Heart left ventricle (tissue), 16 donors: Measurements from ENCODE around the gene SPATC1L. TPM values are rescaled to one million over a fixed set of nuclear protein-coding genes. Genes with fewer than 3 reads are reported as not detected.

ENCODE experiments used
- ATAC-seq, 4 donors: fragments of 200-7000 bp; cut with Tn5 transposase; one replicate each; pipeline ENCODE4 v1.9.1; 2020 to 2022; ENCODE audit warnings: moderate library complexity in 4 of 4, mild to moderate bottlenecking in 3 of 4, moderate number of reproducible peaks in 1 of 4
- DNase-seq, 5 donors: peaks; one replicate each; pipeline ENCODE4 v3.0.0-alpha.2; 2020
- H3K27ac ChIP-seq, 12 donors: fragments of 200-600 bp; sonication (generic) in 4 of 12; one replicate each; pipeline versions ENCODE4 v1.5.0 to v1.8.0; 2016 to 2022; ENCODE audit warnings: mild to moderate bottlenecking in 2 of 12
- H3K27me3 ChIP-seq, 9 donors: fragments of 200-600 bp; sonication (generic) in 2 of 9; one replicate each; pipeline versions ENCODE4 v1.5.1 to v1.8.0; 2016 to 2022; ENCODE audit warnings: mild to moderate bottlenecking in 3 of 9
- H3K36me3 ChIP-seq, 9 donors: fragments of 200-600 bp; sonication (generic) in 2 of 9; one replicate each; pipeline versions ENCODE4 v1.5.0 to v1.8.0; 2018 to 2022; ENCODE audit warnings: mild to moderate bottlenecking in 2 of 9
- H3K4me1 ChIP-seq, 12 donors: fragments of 200-600 bp; sonication (generic) in 4 of 12; one replicate each; pipeline versions ENCODE4 v1.5.0 to v1.8.0; 2016 to 2022; ENCODE audit warnings: mild to moderate bottlenecking in 3 of 12
- H3K4me3 ChIP-seq, 12 donors: fragments of 200-600 bp; sonication (generic) in 4 of 12; one replicate each; pipeline versions ENCODE4 v1.5.0 to v1.8.0; 2017 to 2022; ENCODE audit warnings: mild to moderate bottlenecking in 9 of 12, moderate library complexity in 4 of 12
- H3K9me3 ChIP-seq, 12 donors: fragments of 200-600 bp; sonication (generic) in 4 of 12; one replicate each; pipeline versions ENCODE4 v1.5.0 to v1.8.0; 2016 to 2022; ENCODE audit warnings: mild to moderate bottlenecking in 1 of 12
- POLR2A ChIP-seq, 2 donors: fragments of 450-650 bp; IDR thresholded peaks; one replicate each; pipeline ENCODE4 v1.6.1; 2017; ENCODE audit warnings: antibody characterized with exemption in 2 of 2, mild to moderate bottlenecking in 2 of 2, moderate library complexity in 2 of 2
- WGBS, 4 donors: extraction: QIAGEN DNeasy Blood & Tissue Kit in 2 of 4; methylation state at CpG; one replicate each; pipeline versions ENCODE4 v1.1.5 to v1.1.7; 2013 to 2018; 5-methylcytosine and 5-hydroxymethylcytosine counted together
- intact Hi-C, 10 donors: fragments of 100-400 bp; cut with DNase I; formaldehyde crosslinking; loops; one replicate each; pipeline versions ENCODE4 v1.11.1 to v1.14.2; 2022
- polyA plus RNA-seq, 2 donors: library from polyadenylated mRNA; stranded (reverse); fragments of 200-250 nt; gene quantifications; one replicate each; pipeline ENCODE4 v1.2.3, GENCODE V29; 2013
- total RNA-seq, 9 donors: library from RNA; depleted of rRNA in 2 of 9; stranded (reverse); fragments of >200 nt in 2 of 9; fragmentation: NEBNext Ultra II Directional in 3 of 9; extraction: Animal tissue kit (Norgen Biotek cat#: 25700) in 3 of 9; gene quantifications; one replicate each; pipeline versions ENCODE4 v1.1.0 to v1.2.4, GENCODE V29; 2016 to 2023
- TF ChIP-seq, protein P1 (sequence below), 12 donors: fragments of 200-600 bp; sonication (generic) in 4 of 12; IDR thresholded peaks; one replicate each; pipeline versions ENCODE4 v1.5.0 to v1.8.0; 2018 to 2022; ENCODE audit warnings: antibody characterized with exemption in 12 of 12, mild to moderate bottlenecking in 5 of 12
- donor health status: ischemic (EF 13 %, LVEDD 7.1; RV severe dilation, severe dysfunction).
- donor health status: healthy with polysubstance abuse.
- donor health status: DM: no; HTN: yes; CAD: no.
- donor health status: DM: no; HTN: no; CAD: no.
- donor health status: ischemic (EF 25% LVEDD 6.9; RV normal size, moderate dysfunction).
- donor health status: ischemic (EF 25% LVEDD 5.7; RV mildly dilated, moderate dysfunction).
- donor health status: healthy.
- donor health status: DM: yes; HTN: yes; CAD: no.
- donor health status: ischemic (EF 35%, LVEDD 5.7; RV mildly dilated, moderate dysfunction).
- donor health status: nonischemic (EF 11% LVEDD 7.7; RV severe dilation, severe dysfunction).
- donor health status: DM: yes; HTN: yes; CAD: no.
- donor health status: PGD.
- donor health status: ischemic (EF 29% LVEDD 5.4; RV normal size, mild dysfunction).
- donor health status: nonischemic (EF 23%, LVEDD 6.1; RV moderate dilation, normal function).

Gene SPATC1L
- total and polyA plus RNA-seq, 11 donors, result 4.9 to 16.8 (median 10.6) TPM

DNA sequence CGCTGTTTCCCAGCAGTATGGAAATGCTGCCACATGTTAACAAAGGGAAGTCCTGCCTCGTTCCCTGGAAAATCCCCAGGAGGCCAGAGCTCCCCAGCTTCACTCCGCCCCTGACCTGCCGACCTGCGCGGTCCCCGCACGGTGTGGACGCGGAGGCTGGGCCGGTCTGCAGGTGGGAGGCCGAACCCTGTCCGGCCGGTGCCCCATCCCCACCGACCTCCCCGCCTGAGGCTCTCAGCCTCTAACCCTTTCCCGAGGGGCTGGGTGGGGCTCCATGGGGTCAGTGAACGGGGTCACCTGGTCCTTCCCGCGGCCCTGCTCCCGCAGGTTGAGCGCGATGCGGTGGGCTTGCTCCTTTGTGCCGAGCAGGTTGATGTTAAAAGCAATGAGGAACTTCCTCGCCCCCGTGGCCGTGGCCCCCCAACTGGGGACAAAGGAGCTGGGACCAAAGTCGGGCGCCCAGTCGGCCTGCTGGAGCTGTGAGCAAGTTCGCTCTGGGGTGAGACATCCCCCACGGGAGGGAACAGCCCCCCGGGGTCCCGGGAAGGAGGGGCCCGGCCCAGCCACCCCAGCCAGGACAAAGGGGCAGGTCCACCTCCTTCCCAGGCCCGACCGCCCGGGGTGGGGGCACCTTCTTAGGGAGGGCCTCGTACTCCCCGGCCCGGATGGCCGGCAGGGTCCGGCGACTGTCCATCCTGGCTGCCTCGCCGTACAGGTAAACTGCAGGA is 32.8 kb downstream of the SPATC1L start:
- intact Hi-C loops, result loop anchor here in 3 of 10 donors (5.0 to 10.0 kb wide), 3 partner anchors 73 to 93 kb away; partner anchors contain the start of gene LSS (in 2 of the 3)
- Histone ChIP-seq H3K36me3 (no peaks in the 10 kb centered on the region), H3K27me3 (no peaks in the 10 kb centered on the region), H3K27ac (no peak overlapping the region), H3K4me1 (peaks cover 3 to 15% (median 10%) of the 10 kb centered on the region in 12 donors), H3K4me3 (no peak overlapping the region), H3K9me3 (no peaks in the 10 kb centered on the region)
- no peak for ATAC-seq
- peak; percentile 6 to 65 (median 20) for DNase-seq
- TF ChIP-seq, protein P1, sequence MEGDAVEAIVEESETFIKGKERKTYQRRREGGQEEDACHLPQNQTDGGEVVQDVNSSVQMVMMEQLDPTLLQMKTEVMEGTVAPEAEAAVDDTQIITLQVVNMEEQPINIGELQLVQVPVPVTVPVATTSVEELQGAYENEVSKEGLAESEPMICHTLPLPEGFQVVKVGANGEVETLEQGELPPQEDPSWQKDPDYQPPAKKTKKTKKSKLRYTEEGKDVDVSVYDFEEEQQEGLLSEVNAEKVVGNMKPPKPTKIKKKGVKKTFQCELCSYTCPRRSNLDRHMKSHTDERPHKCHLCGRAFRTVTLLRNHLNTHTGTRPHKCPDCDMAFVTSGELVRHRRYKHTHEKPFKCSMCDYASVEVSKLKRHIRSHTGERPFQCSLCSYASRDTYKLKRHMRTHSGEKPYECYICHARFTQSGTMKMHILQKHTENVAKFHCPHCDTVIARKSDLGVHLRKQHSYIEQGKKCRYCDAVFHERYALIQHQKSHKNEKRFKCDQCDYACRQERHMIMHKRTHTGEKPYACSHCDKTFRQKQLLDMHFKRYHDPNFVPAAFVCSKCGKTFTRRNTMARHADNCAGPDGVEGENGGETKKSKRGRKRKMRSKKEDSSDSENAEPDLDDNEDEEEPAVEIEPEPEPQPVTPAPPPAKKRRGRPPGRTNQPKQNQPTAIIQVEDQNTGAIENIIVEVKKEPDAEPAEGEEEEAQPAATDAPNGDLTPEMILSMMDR (IDR thresholded peaks at IDR 0.05), result no peak
- no peak for TF ChIP-seq POLR2A (IDR thresholded peaks at IDR 0.05)
- 86 to 91% (median 88%) methylated on average over 36 to 47 of the region's 47 CpGs for WGBS, 4 donors

DNA sequence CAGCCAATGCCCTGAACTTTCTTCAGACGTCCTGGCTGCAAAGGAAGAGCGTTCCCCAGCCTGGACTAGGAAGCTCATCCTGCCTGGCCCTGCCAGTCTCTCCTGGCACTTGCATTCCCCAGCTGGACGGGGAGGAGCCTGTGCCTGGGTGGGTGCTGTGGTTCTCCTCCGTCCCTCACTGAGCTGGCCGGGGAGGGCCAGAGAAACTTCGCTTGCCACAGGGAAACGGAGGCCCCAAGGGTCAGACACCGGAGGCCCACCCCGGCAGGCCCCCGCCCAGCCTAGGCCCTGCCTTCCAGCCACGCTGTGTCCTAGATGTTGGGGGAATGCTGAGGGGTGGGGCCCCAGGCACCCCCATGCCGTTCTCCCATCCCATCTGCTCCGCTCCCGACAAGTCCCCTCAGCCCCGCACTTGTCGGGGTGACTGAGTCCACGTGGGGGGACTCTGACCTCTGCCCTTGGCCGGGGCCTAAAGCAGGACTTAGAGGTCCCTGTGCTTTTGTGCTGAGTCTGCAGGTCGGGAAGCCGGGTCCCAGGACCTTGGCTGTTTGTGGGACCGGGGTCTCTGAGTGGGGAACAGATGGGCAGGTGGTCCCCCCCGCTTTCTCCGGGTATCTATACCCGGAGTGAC is 33.7 kb downstream of the SPATC1L start:
- Histone ChIP-seq H3K27me3 (no peaks in the 10 kb centered on the region), H3K4me3 (no peak overlapping the region), H3K36me3 (no peaks in the 10 kb centered on the region), H3K9me3 (no peaks in the 10 kb centered on the region), H3K4me1 (peaks cover 3 to 15% (median 10%) of the 10 kb centered on the region in 12 donors), H3K27ac (no peak overlapping the region)
- intact Hi-C loops, result loop anchor here in 3 of 10 donors (5.0 to 10.0 kb wide), 3 partner anchors 74 to 94 kb away; partner anchors contain the start of gene LSS (in 2 of the 3)
- DNase-seq (peak in 4 of 5 donors; percentile 3 to 59 (median 12)), ATAC-seq (no peak)
- TF ChIP-seq, protein P1 (IDR thresholded peaks at IDR 0.05), result no peak
- TF ChIP-seq POLR2A (IDR thresholded peaks at IDR 0.05), result no peak
- WGBS, 4 donors, result 89 to 96% (median 91%) methylated on average over 8 to 24 of the region's 24 CpGs

DNA sequence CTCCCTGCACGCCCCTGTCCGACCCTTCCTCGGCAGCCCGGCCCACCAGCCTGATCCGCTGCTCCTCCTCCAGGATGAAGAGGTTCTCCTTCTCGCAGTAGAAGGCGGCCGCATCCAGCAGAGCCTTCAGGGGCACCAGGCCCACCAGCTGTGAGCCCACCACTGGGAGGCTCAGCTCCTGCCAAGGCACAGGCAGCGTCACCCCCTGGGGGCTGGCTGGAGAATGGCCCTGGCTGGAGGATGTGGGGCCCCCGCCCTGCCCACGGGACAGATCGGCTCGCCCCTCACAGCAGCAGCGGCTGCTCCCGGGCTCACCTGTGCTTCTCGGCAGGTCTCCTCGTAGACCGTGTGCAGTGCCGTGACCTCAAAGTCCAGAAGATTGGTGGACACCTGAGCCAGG is 34.2 kb downstream of the SPATC1L start:
- H3K27me3 ChIP-seq, result no peaks in the 10 kb centered on the region
- ATAC-seq, result no peak
- 83 to 90% (median 84%) methylated on average over 12 to 19 of the region's 19 CpGs for WGBS, 4 donors
- no peaks in the 10 kb centered on the region for H3K36me3 ChIP-seq
- no peak overlapping the region for H3K4me3 ChIP-seq
- H3K4me1 ChIP-seq, result peaks cover 3 to 15% (median 10%) of the 10 kb centered on the region in 12 donors
- no peak for TF ChIP-seq POLR2A (IDR thresholded peaks at IDR 0.05)
- TF ChIP-seq, protein P1 (IDR thresholded peaks at IDR 0.05), result no peak
- H3K9me3 ChIP-seq, result no peaks in the 10 kb centered on the region
- H3K27ac ChIP-seq, result no peak overlapping the region
- DNase-seq, result peak; percentile 2 to 55 (median 15)
- intact Hi-C loops, result loop anchor here in 3 of 10 donors (5.0 to 10.0 kb wide), 3 partner anchors 75 to 95 kb away; partner anchors contain the start of gene LSS (in 2 of the 3)
